Renal cortical epithelial cell (primary cell): Measurements from ENCODE around the gene KIF11. TPM values are rescaled to one million over a fixed set of nuclear protein-coding genes. Genes with fewer than 3 reads are reported as not detected.

Experiments used
- DNase-seq: peaks from one replicate; pipeline ENCODE4 v3.0.0-alpha.2; 2011; ENCODE audit warnings: low read depth
- total RNA-seq: library from RNA; depleted of rRNA; stranded (reverse); fragments of >200 nt; gene quantifications from 2 replicates; pipeline ENCODE4 v1.2.3, GENCODE V29; 2014

Gene KIF11
- total RNA-seq, 1 donor from 2014 or later, result 3.1 TPM

- DNase-seq, result no peak
These were observed 85.3 kb downstream of the KIF11 start for GRCh38 chr10:92678206-92678605.

DNA sequence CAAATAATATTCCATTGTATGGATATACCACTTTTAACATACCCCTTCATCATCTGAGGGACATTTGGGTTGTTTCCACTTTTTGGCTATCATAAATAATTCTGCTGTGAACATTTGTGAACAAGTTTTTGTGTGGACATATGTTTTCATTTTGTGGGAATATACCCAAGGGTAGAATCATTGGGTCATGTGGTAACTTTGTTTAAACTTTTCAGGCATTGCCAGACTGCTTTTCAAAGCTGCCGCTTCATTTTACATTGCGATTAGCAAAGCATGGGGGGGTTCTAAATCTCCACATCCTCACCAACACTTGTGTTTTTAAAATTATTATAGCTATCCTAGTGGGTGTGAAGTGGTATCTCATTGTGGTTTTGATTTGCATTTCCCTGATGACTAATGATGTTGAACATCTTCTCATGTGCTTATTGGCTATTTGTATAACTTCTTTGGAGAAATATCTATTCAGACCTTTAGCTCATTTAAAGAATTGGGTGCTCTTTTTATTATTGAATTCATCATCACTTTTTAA lies 88.4 kb downstream of the KIF11 start:
- no peak for DNase-seq

GRCh38 chr10:92688573-92688926 lies 95.6 kb downstream of the KIF11 start:
- DNase-seq, result no peak

DNA sequence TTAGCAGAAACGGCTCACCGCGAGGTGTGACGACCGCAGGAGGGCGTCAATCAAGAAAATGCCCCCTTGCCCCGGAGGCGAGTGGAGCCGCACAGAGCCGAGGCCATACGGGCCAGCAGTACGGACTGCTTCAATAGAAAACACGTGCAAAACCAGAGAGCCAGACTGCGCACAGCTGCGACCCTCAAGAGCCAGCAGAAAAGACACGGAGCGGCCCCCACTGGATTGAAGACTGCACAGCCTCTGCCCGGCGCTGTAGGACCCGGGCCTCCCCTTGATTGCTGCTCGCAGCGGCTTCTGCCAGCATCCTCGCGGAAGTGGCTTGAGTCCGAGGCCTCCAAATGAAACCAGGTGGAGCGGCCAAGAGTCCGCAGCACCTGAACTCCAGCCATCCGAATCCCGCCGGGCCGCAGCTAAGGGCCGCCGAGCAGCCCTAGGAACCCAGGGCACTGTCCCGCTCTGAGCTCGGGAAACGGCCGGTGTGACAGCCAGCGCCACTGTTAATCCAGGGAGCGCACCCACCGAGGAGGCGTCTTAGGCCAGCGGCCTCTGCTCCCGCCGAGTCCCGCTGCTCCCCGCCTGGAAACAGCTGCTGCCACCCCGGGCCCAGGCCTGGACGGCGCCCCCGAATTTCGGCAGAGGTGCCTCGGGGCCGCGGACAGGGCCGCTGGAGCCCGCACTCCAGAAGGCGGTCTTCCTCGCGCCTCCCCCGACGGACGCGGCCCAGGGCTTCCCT lies 96.2 kb downstream of the KIF11 start:
- DNase-seq, result no peak

GRCh38 chr10:92689663-92690210 lies 96.8 kb downstream of the KIF11 start, which contains the start of gene HHEX:
Gene HHEX, plus strand, starts transcription at chr10:92689955. Its CDS starts 32 bp downstream, at chr10:92689987.
- DNase-seq, result no peak

GRCh38 chr10:92690211-92690914 lies 97.4 kb downstream of the KIF11 start:
- DNase-seq, result no peak

GRCh38 chr10:92690915-92691590 lies 98.1 kb downstream of the KIF11 start:
- DNase-seq, result no peak

DNA sequence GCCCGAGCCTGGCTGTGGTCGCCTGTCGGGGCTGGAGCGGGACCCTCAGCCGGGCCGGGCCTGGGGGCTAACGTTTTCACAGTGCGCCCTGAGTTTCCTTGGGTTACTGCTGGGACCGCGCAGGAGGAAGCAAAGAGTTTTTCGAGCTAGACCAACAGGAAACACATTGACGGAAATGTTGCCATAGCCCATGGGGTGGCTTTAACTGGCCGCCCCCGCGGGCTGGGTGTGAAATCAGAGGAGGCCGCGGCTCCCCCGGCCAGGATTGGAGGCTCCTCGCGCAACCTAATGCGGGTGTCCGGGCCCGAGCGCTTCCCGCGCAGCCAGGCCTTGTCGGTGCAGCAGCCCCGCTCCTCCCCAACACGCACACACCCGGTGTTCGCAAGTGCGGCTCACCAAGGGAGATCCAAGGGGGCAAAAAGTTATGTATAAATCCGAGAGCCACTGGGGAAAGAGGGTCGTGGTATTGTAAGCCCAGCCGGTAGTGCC lies 98.7 kb downstream of the KIF11 start:
- DNase-seq, result no peak

DNA sequence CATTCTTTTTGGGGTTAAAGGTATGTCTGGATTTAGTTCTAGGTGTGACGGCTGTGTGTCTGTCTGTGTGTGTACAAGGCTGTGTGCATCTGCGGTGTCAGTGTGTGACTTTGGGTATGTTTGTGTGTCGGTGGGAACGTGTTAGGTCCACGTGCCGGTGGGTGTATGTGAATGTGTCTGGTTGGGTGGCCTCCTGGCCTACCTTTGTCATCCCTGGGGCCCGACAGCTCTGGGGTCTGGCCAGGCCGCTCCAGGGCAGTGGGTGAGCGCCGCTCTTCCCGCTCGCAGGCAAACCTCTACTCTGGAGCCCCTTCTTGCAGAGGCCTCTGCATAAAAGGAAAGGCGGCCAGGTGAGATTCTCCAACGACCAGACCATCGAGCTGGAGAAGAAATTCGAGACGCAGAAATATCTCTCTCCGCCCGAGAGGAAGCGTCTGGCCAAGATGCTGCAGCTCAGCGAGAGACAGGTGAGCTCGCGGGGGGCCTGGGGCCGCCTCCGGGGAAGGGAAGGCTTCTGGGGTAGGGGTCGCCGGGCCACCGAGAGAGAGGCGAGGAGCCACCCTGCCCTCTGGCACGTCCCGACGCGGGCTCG lies 99.2 kb downstream of the KIF11 start:
- DNase-seq, result no peak

DNA sequence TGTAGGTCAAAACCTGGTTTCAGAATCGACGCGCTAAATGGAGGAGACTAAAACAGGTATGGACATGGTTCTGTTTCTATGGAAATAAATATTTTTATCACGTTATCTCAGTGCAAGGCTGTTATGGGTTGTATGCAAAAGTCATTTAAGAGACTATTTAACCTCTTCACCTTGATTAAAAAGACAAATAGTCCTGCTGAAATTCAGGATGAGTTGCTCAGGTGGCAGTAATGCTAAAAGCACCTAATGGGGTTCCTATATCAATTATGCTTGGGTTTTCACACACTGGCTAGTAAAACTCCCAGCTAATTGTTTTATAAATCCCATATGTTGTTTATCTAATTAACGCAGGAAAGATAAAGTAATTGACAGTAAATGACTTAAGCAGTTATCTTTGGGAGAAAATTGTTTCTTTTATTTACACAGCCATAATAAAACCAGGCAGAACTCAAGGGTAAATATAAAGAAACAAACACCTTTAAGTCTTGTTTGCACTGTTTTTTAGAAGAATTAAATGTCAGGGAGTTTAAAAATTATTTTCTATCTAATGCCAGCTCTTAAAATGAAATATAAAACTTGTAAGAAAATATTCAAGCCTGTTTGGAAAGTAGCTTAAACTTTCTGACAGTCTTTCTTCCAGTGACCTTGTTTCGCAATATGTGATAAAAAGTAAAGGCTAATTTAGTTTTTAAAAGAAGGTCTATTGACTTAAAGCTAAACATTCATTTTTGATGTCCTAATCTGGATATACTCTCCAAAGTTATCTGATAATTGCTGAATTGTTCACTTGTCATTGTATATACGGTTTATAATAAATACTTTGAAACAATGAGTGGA lies 100.0 kb downstream of the KIF11 start:
- DNase-seq, result no peak

DNA sequence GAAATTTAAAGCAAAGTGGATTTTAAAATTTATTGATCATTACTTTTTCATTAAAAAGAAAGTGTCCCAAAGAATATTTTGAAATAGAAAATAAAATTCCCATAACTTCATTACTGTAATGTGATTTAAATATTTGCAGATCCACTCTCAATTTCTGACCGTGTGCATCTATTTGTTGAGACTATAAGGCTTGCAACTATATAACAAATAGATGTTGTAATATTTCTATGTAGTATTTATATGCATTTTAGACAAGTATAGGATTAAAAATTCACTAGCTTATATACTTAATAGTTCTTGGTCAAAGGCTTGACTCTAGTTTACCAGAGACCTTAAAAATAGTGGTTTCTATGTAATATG lies 100.6 kb downstream of the KIF11 start:
- no peak for DNase-seq

DNA sequence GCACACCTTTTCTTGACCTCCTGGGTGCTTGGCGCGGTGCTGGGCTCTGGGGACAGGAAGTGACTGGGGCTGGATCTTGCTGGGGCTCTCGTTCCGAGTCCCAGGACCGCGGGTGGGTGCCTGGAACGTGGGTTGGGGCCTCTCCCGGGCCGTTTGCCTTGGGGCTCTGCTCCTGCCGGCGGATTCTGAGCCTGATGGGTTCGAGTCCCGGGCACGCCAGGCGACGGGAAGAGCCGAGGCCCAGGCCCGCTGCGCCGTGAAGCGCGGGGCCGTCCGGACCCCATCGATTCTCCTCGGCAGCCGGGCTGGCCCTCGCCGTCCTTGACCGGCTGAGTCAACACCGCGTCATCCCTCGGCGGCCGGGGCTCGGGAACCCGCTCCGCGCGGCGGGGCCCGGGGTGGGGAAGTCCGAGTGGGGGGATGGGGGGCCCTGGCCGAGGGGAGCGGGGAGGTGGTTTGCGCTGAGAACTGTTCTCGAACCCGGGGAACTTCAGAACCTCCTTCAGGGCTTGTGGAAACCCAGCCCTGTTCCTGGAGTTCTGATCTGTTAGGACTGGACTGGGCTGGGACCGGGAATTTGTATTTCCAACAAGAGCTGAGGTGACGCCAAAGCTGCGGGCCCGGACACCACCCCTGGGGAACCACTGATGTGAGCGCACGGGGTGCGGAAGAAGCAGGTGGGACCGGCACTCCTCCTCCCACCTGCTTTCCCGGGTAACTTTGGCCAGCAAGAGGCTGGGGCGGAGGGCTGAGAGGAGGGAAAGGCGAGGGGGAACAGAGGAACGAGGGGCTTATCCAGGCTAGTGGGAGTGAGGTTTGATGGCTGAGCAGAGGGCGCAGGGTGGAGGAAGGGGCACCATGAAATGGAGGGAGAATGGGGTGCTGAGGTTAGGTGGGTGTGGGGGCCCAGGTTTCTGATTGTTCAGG lies 103.0 kb downstream of the KIF11 start:
- DNase-seq, result no peak

DNA sequence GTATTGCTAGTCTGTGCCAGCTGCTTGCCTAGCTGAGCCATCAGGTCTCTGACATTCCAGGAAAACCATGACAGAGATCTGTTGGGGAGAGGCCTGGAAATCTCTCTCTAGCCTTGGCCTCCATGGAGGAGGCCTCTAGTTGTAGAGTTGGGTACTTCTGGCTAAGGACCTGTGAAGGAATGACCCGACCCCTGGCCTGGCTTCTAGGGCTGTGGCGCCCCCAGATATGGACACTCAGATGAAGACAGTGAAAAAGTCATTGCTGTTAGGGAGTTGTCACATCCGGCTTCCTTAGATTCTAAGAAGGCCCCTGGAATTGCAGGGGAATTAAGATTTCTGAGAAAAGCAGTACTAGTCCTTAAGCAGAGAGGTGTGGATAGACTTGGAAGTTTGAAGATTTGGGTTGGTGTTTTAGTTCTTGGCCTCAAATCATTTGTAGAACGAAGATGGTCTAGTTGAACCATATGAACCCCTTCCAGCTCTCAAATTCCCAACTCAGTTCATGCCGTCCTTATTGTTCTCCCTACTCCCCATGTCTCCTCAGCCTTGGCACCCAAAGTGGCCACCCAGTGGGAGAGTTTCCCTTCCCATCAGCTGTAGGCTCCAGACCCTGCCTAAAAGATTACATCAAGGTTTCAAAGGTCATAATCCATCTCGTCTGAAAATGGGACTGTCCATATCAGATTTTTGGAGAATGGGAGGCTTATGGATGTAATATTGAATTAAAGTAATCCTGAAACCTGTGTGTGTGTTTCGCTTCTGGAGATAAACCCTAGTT lies 103.9 kb downstream of the KIF11 start:
- DNase-seq, result no peak

- no peak for DNase-seq
These were observed 105.0 kb downstream of the KIF11 start for GRCh38 chr10:92697663-92698511.

GRCh38 chr10:92699193-92699517 lies 106.2 kb downstream of the KIF11 start:
- no peak for DNase-seq

GRCh38 chr10:92699518-92700381 lies 106.8 kb downstream of the KIF11 start:
- no peak for DNase-seq

DNA sequence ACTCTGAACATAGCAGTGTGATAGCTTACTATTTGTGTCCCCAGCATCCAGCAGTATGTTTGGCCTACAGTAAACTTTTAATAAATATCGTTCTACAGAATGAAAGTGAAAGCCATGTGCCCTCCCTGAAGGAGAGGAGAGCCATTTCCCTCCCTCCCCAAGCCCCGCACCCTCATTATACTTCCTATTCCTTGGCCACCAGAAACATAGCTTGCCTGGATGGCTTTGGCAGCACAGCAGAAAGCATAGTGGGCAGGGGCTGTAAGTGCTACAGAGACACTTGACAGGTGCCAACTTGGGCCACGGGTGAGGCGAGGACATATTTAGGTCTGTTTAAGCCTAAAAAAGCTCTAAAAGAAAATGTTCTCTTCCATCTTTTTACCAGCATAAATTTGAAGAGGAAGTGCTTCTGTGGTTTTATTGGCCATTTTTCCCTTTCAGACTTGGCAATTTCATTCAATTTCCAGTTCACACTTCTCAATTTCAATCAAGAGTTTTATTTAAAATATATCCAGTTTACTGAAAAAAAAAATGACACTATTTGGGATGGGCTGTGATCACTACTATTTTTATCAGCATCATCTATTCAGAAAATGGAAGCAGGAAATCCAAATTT lies 109.5 kb downstream of the KIF11 start:
- DNase-seq, result no peak
